Measurements from ENCODE around the gene GPATCH1. TPM values are rescaled to one million over a fixed set of nuclear protein-coding genes. Genes with fewer than 3 reads are reported as not detected.

The GPATCH1 gene
- total RNA-seq, 2 experiments from 2014 or later, result 9.8 to 10.7 TPM

DNA sequence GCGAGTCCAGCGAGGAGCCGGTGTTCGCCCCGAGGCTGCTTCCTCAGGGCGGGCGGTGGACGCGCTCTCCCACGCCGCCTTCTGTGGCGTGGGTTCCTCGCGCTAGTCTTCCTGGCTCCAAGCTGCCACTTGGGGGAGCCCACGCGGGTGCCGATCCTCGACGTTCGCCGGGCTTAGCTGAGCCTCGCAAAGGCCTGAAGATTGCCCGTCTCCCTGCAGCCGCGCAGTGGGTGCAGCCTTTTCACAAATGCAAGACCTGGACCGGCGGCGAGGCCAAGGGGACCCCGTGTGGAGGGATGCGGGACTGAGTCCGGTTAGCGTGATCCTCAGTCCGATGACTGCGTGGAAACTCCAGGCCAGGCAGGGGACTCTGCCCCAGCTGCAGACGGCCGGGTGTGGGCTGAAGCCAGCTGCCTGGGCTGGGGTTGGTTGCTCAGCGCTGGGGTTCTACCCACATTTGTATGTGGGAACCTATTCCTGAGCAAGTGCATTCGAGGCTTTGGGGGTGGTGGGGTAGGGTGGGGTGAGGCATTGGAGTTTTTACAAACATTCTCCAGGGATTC lies 96.5 kb downstream of the GPATCH1 start:
- BruUV-seq (replicated peaks), result no TSS peak
- intact Hi-C loops (cut with micrococcal nuclease; ENCODE audit: unreplicated experiment), result loop anchor here (1.0 to 10.0 kb wide), 7 partner anchors 51 to 835 kb away; partner anchors contain the start of genes ANKRD27, CEBPA, FAAP24 and PDCD5
- Histone ChIP-seq H3K9me2 (ENCODE audit: insufficient read depth, low read length) (no peaks in the 10 kb centered on the region), H3K36me3 (ENCODE audit: insufficient read depth, low read length) (no peaks in the 10 kb centered on the region), H3K27ac (ENCODE audit: low read depth, low read length, poor library complexity, severe bottlenecking) (peak overlapping the region; percentile 51), H3K4me2 (ENCODE audit: low read length) (peak overlapping the region; percentile 84), H3K79me2 (ENCODE audit: insufficient read depth, low read depth, low read length) (peaks cover 8% of the 10 kb centered on the region; the same call in 1 of the 2 replicates), H3K9me3 (ENCODE audit: low read length) (no peaks in the 10 kb centered on the region), H2AFZ (ENCODE audit: low read length) (peak overlapping the region; percentile 68; the same call in 1 of the 2 replicates), H3K4me3 (ENCODE audit: low read depth, low read length, poor library complexity, severe bottlenecking) (peak overlapping the region; percentile 85), H4K20me1 (ENCODE audit: insufficient read depth, low read length) (no peaks in the 10 kb centered on the region), H3K4me1 (ENCODE audit: insufficient read depth, low read length, poor library complexity, severe bottlenecking) (peaks cover 17% of the 10 kb centered on the region)
- no peak for TF ChIP-seq EZH2phosphoT487 (IDR thresholded peaks at IDR 0.05; ENCODE audit: borderline replicate concordance, low read depth, low read length)
- peak; percentile 52 for TF ChIP-seq CTCF (conservative IDR thresholded peaks at IDR 0.05; ENCODE audit: low read length)
- no peak for DNase-seq (ENCODE audit: low spot score)
- CTCF ChIA-PET (ENCODE audit: unreplicated experiment), result interaction anchor here (1.1 kb wide), 1 partner anchor 52 kb away, joined by 3 read pairs; no protein-coding TSS in a partner anchor
- POLR2A ChIA-PET, result interaction anchor here (0.8 to 1.4 kb wide), 4 partner anchors 10 to 201 kb away, joined by 3 to 6 read pairs (median 3); no protein-coding TSS in a partner anchor

Small RNAs within 50 kb of the gene (small RNA-seq; reads per million reads assigned to genes)
- gene AC008521.1, result not detected
- not detected for gene AC008521.2

Other genes with a start within 250 kb of the GPATCH1 start
- not detected in 2 replicates for gene SLC7A9, start 211.4 kb upstream of the GPATCH1 start, total RNA-seq (2014; rRNA removed; shearing (Covaris generic))
- gene SLC7A9, start 211.4 kb upstream of the GPATCH1 start, total RNA-seq (2022), result not detected in 2 replicates
- 10.8 and 15.8 TPM in 2 replicates for gene CEP89, start 109.2 kb upstream of the GPATCH1 start, total RNA-seq (2014; rRNA removed; shearing (Covaris generic))
- 20.6 and 24.2 TPM in 2 replicates for gene CEP89, start 109.2 kb upstream of the GPATCH1 start, total RNA-seq (2022)
- gene FAAP24, start 108.9 kb upstream of the GPATCH1 start, total RNA-seq (2014; rRNA removed; shearing (Covaris generic)), result 5.4 and 12.1 TPM in 2 replicates
- gene FAAP24, start 108.9 kb upstream of the GPATCH1 start, total RNA-seq (2022), result 12.8 and 15.0 TPM in 2 replicates
- 0.59 and 2.1 TPM in 2 replicates for gene RHPN2, start 16.3 kb upstream of the GPATCH1 start, total RNA-seq (2014; rRNA removed; shearing (Covaris generic))
- gene RHPN2, start 16.3 kb upstream of the GPATCH1 start, total RNA-seq (2022), result 5.0 and 6.4 TPM in 2 replicates
- 0.38 TPM in 1 of 2 replicates, not detected in the other for gene WDR88, start 50.9 kb downstream of the GPATCH1 start, total RNA-seq (2014; rRNA removed; shearing (Covaris generic))
- not detected in 2 replicates for gene WDR88, start 50.9 kb downstream of the GPATCH1 start, total RNA-seq (2022)
- not detected in 2 replicates for gene LRP3, start 113.1 kb downstream of the GPATCH1 start, total RNA-seq (2014; rRNA removed; shearing (Covaris generic))
- gene LRP3, start 113.1 kb downstream of the GPATCH1 start, total RNA-seq (2022), result not detected in 2 replicates
- gene SLC7A10, start 144.7 kb downstream of the GPATCH1 start, total RNA-seq (2014; rRNA removed; shearing (Covaris generic)), result not detected in 2 replicates
- gene SLC7A10, start 144.7 kb downstream of the GPATCH1 start, total RNA-seq (2022), result not detected in 2 replicates
- 2.1 and 2.8 TPM in 2 replicates for gene CEBPA, start 221.4 kb downstream of the GPATCH1 start, total RNA-seq (2014; rRNA removed; shearing (Covaris generic))
- 1.8 and 2.5 TPM in 2 replicates for gene CEBPA, start 221.4 kb downstream of the GPATCH1 start, total RNA-seq (2022)

Data from OCI-LY7 (cell line).